Measurements from ENCODE around the gene ZNF302.

GRCh38 chr19:34666200-34666957 lies 11.1 kb upstream of the ZNF302 start:
- TF ChIP-seq CTCF (IDR thresholded peaks at IDR 0.05; ENCODE audit: low read depth, low read length, missing input control) (no peak), GABPA (IDR thresholded peaks at IDR 0.05 in 1 of 2, conservative IDR thresholded peaks at IDR 0.05 in 1 of 2) (no peak), TAF1 (conservative IDR thresholded peaks at IDR 0.05) (no peak), REST (IDR thresholded peaks at IDR 0.05) (no peak), RAD21 (IDR thresholded peaks at IDR 0.05) (no peak), MAX (IDR thresholded peaks at IDR 0.05) (no peak), ZBTB33 (IDR thresholded peaks at IDR 0.05) (no peak), HNF4A (conservative IDR thresholded peaks at IDR 0.05) (no peak), JUND (IDR thresholded peaks at IDR 0.05) (no peak), SP1 (IDR thresholded peaks at IDR 0.05) (no peak), FOXA1 (IDR thresholded peaks at IDR 0.05) (no peak)
